Measurements from ENCODE around the gene ADAMTS17. TPM values are rescaled to one million over a fixed set of nuclear protein-coding genes. Genes with fewer than 3 reads are reported as not detected.

The ADAMTS17 gene
- total RNA-seq, 2 experiments from 2014 or later = 4.1 to 5.0 TPM

GRCh38 chr15:100043692-100044091 is 298.1 kb downstream of the ADAMTS17 start:
- H3K4me3 Mint-ChIP-seq = no peak overlapping the region
- ChIA-PET CTCF (no interaction called here), POLR2A (no interaction called here)
- peaks cover 6% of the 10 kb centered on the region for H3K9me3 Mint-ChIP-seq
- H3K27me3 Mint-ChIP-seq = no peaks in the 10 kb centered on the region
- no peak overlapping the region for H3K27ac Mint-ChIP-seq
- H3K36me3 Mint-ChIP-seq (ENCODE audit: low read depth) = no peaks in the 10 kb centered on the region
- peaks cover 2% of the 10 kb centered on the region for H3K4me1 Mint-ChIP-seq
- no peak for DNase-seq

GRCh38 chr15:100043068-100043641 is 298.6 kb downstream of the ADAMTS17 start:
- no peaks in the 10 kb centered on the region for H3K27me3 Mint-ChIP-seq
- POLR2A ChIA-PET = no interaction called here
- no peak for DNase-seq
- H3K4me3 Mint-ChIP-seq = no peak overlapping the region
- peaks cover 6% of the 10 kb centered on the region for H3K9me3 Mint-ChIP-seq
- H3K27ac Mint-ChIP-seq = no peak overlapping the region
- CTCF ChIA-PET = no interaction called here
- peaks cover 2% of the 10 kb centered on the region for H3K4me1 Mint-ChIP-seq
- H3K36me3 Mint-ChIP-seq (ENCODE audit: low read depth) = no peaks in the 10 kb centered on the region

GRCh38 chr15:100042558-100042957 is 299.2 kb downstream of the ADAMTS17 start:
- POLR2A ChIA-PET = no interaction called here
- DNase-seq = no peak
- H3K27me3 Mint-ChIP-seq = no peaks in the 10 kb centered on the region
- CTCF ChIA-PET = no interaction called here
- H3K4me1 Mint-ChIP-seq = peaks cover 2% of the 10 kb centered on the region
- no peak overlapping the region for H3K27ac Mint-ChIP-seq
- no peak overlapping the region for H3K4me3 Mint-ChIP-seq
- H3K36me3 Mint-ChIP-seq (ENCODE audit: low read depth) = no peaks in the 10 kb centered on the region
- H3K9me3 Mint-ChIP-seq = peaks cover 3% of the 10 kb centered on the region

- no peak for DNase-seq
- no peaks in the 10 kb centered on the region for H3K27me3 Mint-ChIP-seq
- ChIA-PET POLR2A (no interaction called here), CTCF (no interaction called here)
- peaks cover 2% of the 10 kb centered on the region for H3K4me1 Mint-ChIP-seq
- no peak overlapping the region for H3K4me3 Mint-ChIP-seq
- peaks cover 3% of the 10 kb centered on the region for H3K9me3 Mint-ChIP-seq
- H3K36me3 Mint-ChIP-seq (ENCODE audit: low read depth) = no peaks in the 10 kb centered on the region
- no peak overlapping the region for H3K27ac Mint-ChIP-seq
Observed at GRCh38 chr15:100041127-100041828, 300.5 kb downstream of the ADAMTS17 start.

GRCh38 chr15:100039994-100040393 is 301.8 kb downstream of the ADAMTS17 start:
- DNase-seq = no peak

GRCh38 chr15:100038736-100039135 is 303.0 kb downstream of the ADAMTS17 start:
- POLR2A ChIA-PET = no interaction called here
- no peaks in the 10 kb centered on the region for H3K27me3 Mint-ChIP-seq

More at GRCh38 chr15:100039994-100040393, 301.8 kb downstream of the ADAMTS17 start:
- no peaks in the 10 kb centered on the region for H3K36me3 Mint-ChIP-seq (ENCODE audit: low read depth)
- POLR2A ChIA-PET = no interaction called here
- H3K27me3 Mint-ChIP-seq = no peaks in the 10 kb centered on the region
- no peak overlapping the region for H3K27ac Mint-ChIP-seq
- peaks cover 3% of the 10 kb centered on the region for H3K9me3 Mint-ChIP-seq
- CTCF ChIA-PET = no interaction called here
- H3K4me3 Mint-ChIP-seq = no peak overlapping the region
- peaks cover 2% of the 10 kb centered on the region for H3K4me1 Mint-ChIP-seq

GRCh38 chr15:100037901-100038300 is 303.9 kb downstream of the ADAMTS17 start:
- POLR2A ChIA-PET = no interaction called here
- Mint-ChIP-seq H3K4me3 (no peak overlapping the region), H3K27me3 (no peaks in the 10 kb centered on the region), H3K36me3 (ENCODE audit: low read depth) (no peaks in the 10 kb centered on the region), H3K27ac (no peak overlapping the region), H3K9me3 (no peaks in the 10 kb centered on the region), H3K4me1 (peaks cover 1% of the 10 kb centered on the region)
- CTCF ChIA-PET = no interaction called here
- DNase-seq = no peak

More at GRCh38 chr15:100038736-100039135, 303.0 kb downstream of the ADAMTS17 start:
- Mint-ChIP-seq H3K9me3 (no peaks in the 10 kb centered on the region), H3K4me1 (peaks cover 2% of the 10 kb centered on the region), H3K4me3 (no peak overlapping the region), H3K27ac (no peak overlapping the region), H3K36me3 (ENCODE audit: low read depth) (no peaks in the 10 kb centered on the region)
- CTCF ChIA-PET = no interaction called here
- no peak for DNase-seq

GRCh38 chr15:100036015-100036414 is 305.8 kb downstream of the ADAMTS17 start:
- no peak overlapping the region for H3K27ac Mint-ChIP-seq
- no peak overlapping the region for H3K4me3 Mint-ChIP-seq
- H3K27me3 Mint-ChIP-seq = no peaks in the 10 kb centered on the region
- no peaks in the 10 kb centered on the region for H3K36me3 Mint-ChIP-seq (ENCODE audit: low read depth)
- H3K4me1 Mint-ChIP-seq = no peaks in the 10 kb centered on the region
- CTCF ChIA-PET = no interaction called here
- no peaks in the 10 kb centered on the region for H3K9me3 Mint-ChIP-seq
- DNase-seq = no peak
- POLR2A ChIA-PET = no interaction called here

- ChIA-PET POLR2A (no interaction called here), CTCF (interaction anchor here (1.0 kb wide), 1 partner anchor 19 kb away, joined by 3 read pairs; no protein-coding TSS in a partner anchor)
- no peaks in the 10 kb centered on the region for H3K4me1 Mint-ChIP-seq
- no peak overlapping the region for H3K4me3 Mint-ChIP-seq
- DNase-seq = no peak
- no peak overlapping the region for H3K27ac Mint-ChIP-seq
- peaks cover 3% of the 10 kb centered on the region for H3K9me3 Mint-ChIP-seq
- no peaks in the 10 kb centered on the region for H3K27me3 Mint-ChIP-seq
- no peaks in the 10 kb centered on the region for H3K36me3 Mint-ChIP-seq (ENCODE audit: low read depth)
Observed at GRCh38 chr15:100034191-100034590, 307.6 kb downstream of the ADAMTS17 start.

GRCh38 chr15:100033140-100033857 is 308.5 kb downstream of the ADAMTS17 start:
- Mint-ChIP-seq H3K27ac (no peak overlapping the region), H3K9me3 (peaks cover 7% of the 10 kb centered on the region), H3K4me3 (no peak overlapping the region), H3K27me3 (no peaks in the 10 kb centered on the region), H3K4me1 (no peaks in the 10 kb centered on the region), H3K36me3 (ENCODE audit: low read depth) (peaks cover 2% of the 10 kb centered on the region)
- ChIA-PET CTCF (interaction anchor here (1.0 kb wide), 1 partner anchor 20 kb away, joined by 3 read pairs; no protein-coding TSS in a partner anchor), POLR2A (no interaction called here)
- DNase-seq = no peak

- ChIA-PET POLR2A (no interaction called here), CTCF (no interaction called here)
- no peaks in the 10 kb centered on the region for H3K27me3 Mint-ChIP-seq
- H3K36me3 Mint-ChIP-seq (ENCODE audit: low read depth) = peaks cover 2% of the 10 kb centered on the region
- H3K27ac Mint-ChIP-seq = no peak overlapping the region
- H3K4me1 Mint-ChIP-seq = no peaks in the 10 kb centered on the region
- H3K4me3 Mint-ChIP-seq = no peak overlapping the region
- peaks cover 13% of the 10 kb centered on the region for H3K9me3 Mint-ChIP-seq
- no peak for DNase-seq
Observed at GRCh38 chr15:100032358-100033085, 309.3 kb downstream of the ADAMTS17 start.

GRCh38 chr15:100031665-100032357 is 310.0 kb downstream of the ADAMTS17 start:
- Mint-ChIP-seq H3K27me3 (no peaks in the 10 kb centered on the region), H3K27ac (no peak overlapping the region), H3K36me3 (ENCODE audit: low read depth) (peaks cover 2% of the 10 kb centered on the region), H3K4me3 (no peak overlapping the region), H3K4me1 (no peaks in the 10 kb centered on the region), H3K9me3 (peaks cover 18% of the 10 kb centered on the region)
- no peak for DNase-seq
- ChIA-PET POLR2A (no interaction called here), CTCF (no interaction called here)
